Measurements from ENCODE around the gene CCDC17. TPM values are rescaled to one million over a fixed set of nuclear protein-coding genes. Genes with fewer than 3 reads are reported as not detected.
A peak's percentile ranks its signal among the peaks of the same experiment; 100 is the strongest.

Gene CCDC17
- total RNA-seq, 4 donors from 2014 or later = 1.2 to 4.7 (median 1.6) TPM

DNA sequence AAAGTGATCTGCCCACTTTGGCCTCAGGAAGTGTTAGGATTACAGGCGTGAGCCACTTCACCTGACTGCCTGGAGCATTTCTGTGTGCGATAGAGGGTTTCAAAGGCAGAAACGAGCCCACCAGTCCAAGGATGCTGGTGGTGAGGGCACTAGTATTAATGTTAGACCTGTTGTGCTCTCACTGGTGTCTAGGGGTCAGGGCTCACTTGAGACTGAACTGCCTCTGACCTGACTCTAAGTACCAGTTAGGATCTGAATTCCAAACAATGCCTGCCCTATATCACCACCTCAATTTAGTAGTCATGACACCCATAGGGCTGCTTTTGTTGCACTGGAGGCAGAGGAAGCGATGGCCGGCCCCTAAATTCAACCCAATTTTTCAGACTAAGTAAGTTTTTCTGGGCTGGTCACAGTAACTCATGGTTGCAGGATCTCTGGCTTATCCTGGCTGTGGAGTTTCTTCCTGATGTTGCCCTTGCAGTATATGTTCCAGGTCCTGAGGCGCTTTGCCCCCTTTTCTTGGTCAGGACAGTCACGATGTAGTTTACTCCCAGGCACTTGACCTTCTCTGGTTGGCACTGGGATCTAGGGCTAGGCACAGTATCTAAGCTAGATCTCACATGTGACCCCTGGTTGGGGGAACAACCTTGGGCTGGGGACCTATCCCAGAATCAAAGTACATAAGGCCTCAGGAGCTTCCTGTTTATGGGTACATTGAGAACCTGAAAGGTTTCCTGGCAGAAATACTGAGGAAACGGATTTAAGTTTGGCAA lies 4.5 kb downstream of the CCDC17 start:
- TF ChIP-seq POLR2A (IDR thresholded peaks at IDR 0.05) = no peak
- TF ChIP-seq, protein P1, sequence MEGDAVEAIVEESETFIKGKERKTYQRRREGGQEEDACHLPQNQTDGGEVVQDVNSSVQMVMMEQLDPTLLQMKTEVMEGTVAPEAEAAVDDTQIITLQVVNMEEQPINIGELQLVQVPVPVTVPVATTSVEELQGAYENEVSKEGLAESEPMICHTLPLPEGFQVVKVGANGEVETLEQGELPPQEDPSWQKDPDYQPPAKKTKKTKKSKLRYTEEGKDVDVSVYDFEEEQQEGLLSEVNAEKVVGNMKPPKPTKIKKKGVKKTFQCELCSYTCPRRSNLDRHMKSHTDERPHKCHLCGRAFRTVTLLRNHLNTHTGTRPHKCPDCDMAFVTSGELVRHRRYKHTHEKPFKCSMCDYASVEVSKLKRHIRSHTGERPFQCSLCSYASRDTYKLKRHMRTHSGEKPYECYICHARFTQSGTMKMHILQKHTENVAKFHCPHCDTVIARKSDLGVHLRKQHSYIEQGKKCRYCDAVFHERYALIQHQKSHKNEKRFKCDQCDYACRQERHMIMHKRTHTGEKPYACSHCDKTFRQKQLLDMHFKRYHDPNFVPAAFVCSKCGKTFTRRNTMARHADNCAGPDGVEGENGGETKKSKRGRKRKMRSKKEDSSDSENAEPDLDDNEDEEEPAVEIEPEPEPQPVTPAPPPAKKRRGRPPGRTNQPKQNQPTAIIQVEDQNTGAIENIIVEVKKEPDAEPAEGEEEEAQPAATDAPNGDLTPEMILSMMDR (IDR thresholded peaks at IDR 0.05) = no peak
- no peak for TF ChIP-seq POLR2AphosphoS5 (IDR thresholded peaks at IDR 0.05)
- no peak for TF ChIP-seq EP300 (IDR thresholded peaks at IDR 0.05)
- H3K4me3 ChIP-seq = no peak overlapping the region
- peaks cover 7 to 70% of the 10 kb centered on the region in 2 donors for H3K36me3 ChIP-seq
- H3K9me3 ChIP-seq = no peaks in the 10 kb centered on the region
- H3K4me1 ChIP-seq = peaks cover 0 to 40% (median 0%) of the 10 kb centered on the region in 3 donors
- ATAC-seq = peak; percentile 24
- peak overlapping the region in 3 of 4 donors; percentile 21 to 59 (median 58) for H3K27ac ChIP-seq
- WGBS, 2 donors (ENCODE audit: low coverage in 1 of 2) = 71 to 72% methylated on average over 4 to 6 of the region's 8 CpGs
- no peaks in the 10 kb centered on the region for H3K27me3 ChIP-seq

DNA sequence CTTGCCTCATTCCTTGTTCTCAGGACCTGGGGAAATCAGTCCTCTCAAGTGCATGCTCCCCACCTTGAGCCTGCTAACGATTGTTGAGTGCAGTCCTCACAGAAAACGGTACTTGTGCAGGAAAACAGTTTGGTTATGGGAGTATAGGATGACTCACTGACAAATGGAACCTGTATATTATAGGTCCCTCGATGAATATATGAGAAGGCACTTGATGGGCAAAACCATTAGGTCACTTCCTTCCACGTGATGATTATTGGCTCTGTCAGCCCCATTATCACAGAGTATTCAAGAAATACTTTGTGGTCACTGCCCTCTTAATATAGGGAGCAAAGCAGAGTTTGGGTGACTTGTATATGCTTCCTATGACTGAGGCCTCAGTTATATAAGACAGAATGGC lies 6.2 kb downstream of the CCDC17 start:
- 73% methylated on average over 4 of the region's 4 CpGs; no CpG with 5 or more reads in 1 of the 2 donors for WGBS, 2 donors (ENCODE audit: low coverage in 1 of 2)
- Histone ChIP-seq H3K36me3 (peaks cover 7 to 80% of the 10 kb centered on the region in 2 donors), H3K4me1 (peaks cover 0 to 24% (median 0%) of the 10 kb centered on the region in 3 donors), H3K4me3 (no peak overlapping the region), H3K9me3 (no peaks in the 10 kb centered on the region), H3K27me3 (no peaks in the 10 kb centered on the region), H3K27ac (peak overlapping the region in 1 of 4 donors; percentile 13)
- TF ChIP-seq, protein P1 (IDR thresholded peaks at IDR 0.05) = no peak
- TF ChIP-seq POLR2AphosphoS5 (IDR thresholded peaks at IDR 0.05) (no peak), EP300 (IDR thresholded peaks at IDR 0.05) (no peak)
- ATAC-seq = no peak

DNA sequence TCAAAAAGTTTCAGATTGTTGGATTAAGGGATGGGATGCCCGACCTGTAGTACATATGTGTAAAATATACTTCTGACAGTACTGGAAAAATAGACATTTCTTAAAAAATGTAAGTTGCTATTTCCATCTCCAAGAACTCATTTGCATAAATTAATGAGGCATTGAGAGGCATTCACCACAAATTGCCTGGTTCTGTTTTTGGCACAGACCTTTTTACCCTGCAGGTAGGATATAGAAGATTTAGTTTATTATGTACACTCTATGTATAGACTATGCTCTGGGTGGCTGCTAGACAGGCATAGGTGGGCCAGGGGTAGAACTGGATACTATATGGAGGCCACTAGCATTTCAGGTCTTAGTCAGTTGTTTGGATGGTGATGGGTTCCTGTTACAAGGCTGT lies 8.0 kb downstream of the CCDC17 start:
- no peak for ATAC-seq
- Histone ChIP-seq H3K9me3 (no peaks in the 10 kb centered on the region), H3K36me3 (peaks cover 7 to 90% of the 10 kb centered on the region in 2 donors), H3K27ac (no peak overlapping the region), H3K27me3 (no peaks in the 10 kb centered on the region), H3K4me1 (peaks cover 0 to 7% (median 0%) of the 10 kb centered on the region in 3 donors), H3K4me3 (no peak overlapping the region)
- no peak for TF ChIP-seq POLR2AphosphoS5 (IDR thresholded peaks at IDR 0.05)
- no peak for TF ChIP-seq POLR2A (IDR thresholded peaks at IDR 0.05)
- no peak for TF ChIP-seq EP300 (IDR thresholded peaks at IDR 0.05)
- TF ChIP-seq, protein P1 (IDR thresholded peaks at IDR 0.05) = no peak
- WGBS, 2 donors (ENCODE audit: low coverage in 1 of 2) = 77 to 85% methylated on average over 1 of the region's 1 CpG

DNA sequence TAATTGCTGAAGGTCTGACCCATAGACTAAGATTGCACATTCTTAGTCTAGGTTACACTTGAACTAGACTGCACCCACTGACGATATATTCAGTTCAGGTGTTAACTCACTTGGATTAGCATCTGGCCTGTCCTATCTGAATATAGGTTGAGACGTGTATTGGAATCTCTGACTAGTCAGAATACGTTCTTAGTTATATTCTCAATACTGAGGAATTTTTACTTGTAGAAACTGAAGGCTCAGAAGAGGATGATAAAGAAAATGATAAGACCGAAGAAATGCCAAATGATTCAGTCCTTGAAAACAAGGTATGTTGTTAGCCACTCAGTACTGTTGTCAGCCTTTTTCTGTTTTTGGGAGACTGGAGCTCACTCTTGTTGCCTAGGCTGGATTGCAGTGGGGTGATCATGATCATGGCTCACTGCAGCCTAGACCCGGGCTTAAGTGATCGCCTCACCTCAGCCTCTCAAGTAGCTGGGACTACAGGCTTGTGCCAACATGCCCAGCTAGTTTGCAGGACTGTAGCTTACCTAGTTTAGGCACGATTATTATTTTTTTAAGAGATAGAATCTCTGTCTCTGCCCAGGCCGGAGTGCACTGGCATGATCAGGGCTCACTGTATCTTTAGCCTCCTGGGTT lies 10.8 kb downstream of the CCDC17 start:
- H3K9me3 ChIP-seq = no peaks in the 10 kb centered on the region
- ATAC-seq = no peak
- 73 to 87% methylated on average over 5 to 8 of the region's 8 CpGs for WGBS, 2 donors (ENCODE audit: low coverage in 1 of 2)
- no peak overlapping the region for H3K4me3 ChIP-seq
- H3K36me3 ChIP-seq = peaks cover 7 to 91% of the 10 kb centered on the region in 2 donors
- no peak overlapping the region for H3K27ac ChIP-seq
- peaks cover 0 to 6% (median 0%) of the 10 kb centered on the region in 3 donors for H3K4me1 ChIP-seq
- no peaks in the 10 kb centered on the region for H3K27me3 ChIP-seq
- TF ChIP-seq, protein P1 (IDR thresholded peaks at IDR 0.05) = no peak
- TF ChIP-seq POLR2AphosphoS5 (IDR thresholded peaks at IDR 0.05) (no peak), EP300 (IDR thresholded peaks at IDR 0.05) (no peak), POLR2A (IDR thresholded peaks at IDR 0.05) (no peak)

Data from gastroesophageal sphincter (tissue), 4 donors.